K562 (cell line): ENCODE data around the gene PMIS2. TPM values are rescaled to one million over a fixed set of nuclear protein-coding genes. Genes with fewer than 3 reads are reported as not detected.

ENCODE experiments used
- ATAC-seq: fragments of 200-7000 bp; cut with Tn5 transposase; 3 replicates; pipeline ENCODE4 v1.9.1; 2020; ENCODE audit warnings: moderate library complexity
- BruUV-seq: library from RNA; stranded (reverse); fragments of 400-500 nt; replicated peaks from 2 replicates; lab custom pipeline; 2021; lab: Mats Ljungman, UMichigan
- CTCF ChIA-PET: fragments of 300-600 bp; formaldehyde crosslinking; extraction: SDS; loops from one replicate; lab custom pipeline; 2021; ENCODE audit warnings: low intra/inter-chr PET ratio; lab: Yijun Ruan, JAX
- POLR2A ChIA-PET: fragments of 300-600, 350-650 bp; sonication (Branson Sonifier 250); formaldehyde crosslinking; extraction: SDS; loops from one replicate; lab custom pipeline; 2021; ENCODE audit warnings: antibody characterized with exemption, inconsistent platforms; lab: Yijun Ruan, JAX
- DNase-seq, 4 experiments: peaks; one replicate each; pipeline versions ENCODE4 v3.0.0 to v3.0.0-alpha.2; 2011 to 2018; ENCODE audit warnings: low spot score in 3 of 4, mixed read lengths in 3 of 4; ENCODE audit errors: extremely low read depth in 1 of 4
- FAIRE-seq: peaks from 2 replicates; lab custom pipeline; 2011; peaks lifted over from hg19 to GRCh38; lab: Jason Lieb, UNC
- H2AFZ ChIP-seq: 2 replicates; pipeline ENCODE4 v1.6.0; 2011; ENCODE audit warnings: low read depth, low read length, control low read depth, inconsistent platforms
- H3K27ac ChIP-seq: fragments of 200-600 bp; 3 replicates; pipeline ENCODE4 v1.8.0; 2011; ENCODE audit warnings: low read depth, mild to moderate bottlenecking, control low read depth, inconsistent platforms, low read length, moderate library complexity, mixed read lengths; ENCODE audit errors: extremely low read depth
- H3K27me3 ChIP-seq, 2 experiments: fragments of 300-600 bp in 1 of 2; 2 replicates in 1 of 2; 3 replicates in 1 of 2; pipeline versions ENCODE4 v1.6.0 to v1.8.0; 2011; ENCODE audit warnings: inconsistent platforms in 2 of 2, low read length in 2 of 2, mild to moderate bottlenecking in 1 of 2, mixed read lengths in 1 of 2, moderate library complexity in 1 of 2; ENCODE audit not compliant: control insufficient read depth in 2 of 2, insufficient read depth in 2 of 2
- H3K36me3 ChIP-seq: fragments of 300-600 bp; 3 replicates; pipeline ENCODE4 v1.8.0; 2011; ENCODE audit warnings: mild to moderate bottlenecking, low read length, inconsistent platforms; ENCODE audit not compliant: control insufficient read depth, insufficient read depth
- H3K4me1 ChIP-seq, 2 experiments: fragments of 200-600 bp in 1 of 2; replicated peaks in 1 of 2; 2 replicates in 1 of 2; 3 replicates in 1 of 2; pipeline versions ENCODE4 v1.5.1 to v1.8.0; 2011; ENCODE audit warnings: inconsistent platforms in 2 of 2, low read length in 2 of 2, mild to moderate bottlenecking in 1 of 2, mixed read lengths in 1 of 2, moderate library complexity in 1 of 2; ENCODE audit not compliant: control insufficient read depth in 2 of 2, insufficient read depth in 2 of 2
- H3K4me2 ChIP-seq: 2 replicates; pipeline ENCODE4 v1.6.1; 2011; ENCODE audit warnings: low read length, control low read depth, inconsistent platforms, mixed read lengths; ENCODE audit not compliant: insufficient read depth
- H3K4me3 ChIP-seq: fragments of 200-600 bp; sonication (generic), shearing (Covaris generic); 2 replicates; pipeline ENCODE4 v1.5.1; 2016; ENCODE audit warnings: control low read depth, inconsistent platforms
- H3K79me2 ChIP-seq: fragments of 200-600 bp; 3 replicates; pipeline ENCODE4 v1.8.0; 2011; ENCODE audit warnings: low read length, inconsistent platforms; ENCODE audit not compliant: control insufficient read depth, insufficient read depth
- H3K9ac ChIP-seq, 2 experiments: 2 replicates each; pipeline versions ENCODE4 v1.6.0 to v1.6.1; 2011; ENCODE audit warnings: low read depth in 2 of 2, low read length in 2 of 2, control low read depth in 1 of 2, inconsistent platforms in 1 of 2, mild to moderate bottlenecking in 1 of 2, mixed read lengths in 1 of 2; ENCODE audit not compliant: insufficient read depth in 1 of 2
- H3K9me1 ChIP-seq: one replicate; pipeline ENCODE4 v1.6.0; 2011; ENCODE audit warnings: inconsistent platforms, mild to moderate bottlenecking, low read length, moderate library complexity; ENCODE audit not compliant: control insufficient read depth, insufficient read depth
- H3K9me3 ChIP-seq: replicated peaks from 2 replicates; pipeline ENCODE4 v1.5.1; 2011; ENCODE audit warnings: low read depth, low read length, inconsistent platforms; ENCODE audit not compliant: control insufficient read depth, insufficient read depth
- H4K20me1 ChIP-seq: replicated peaks from 2 replicates; pipeline ENCODE4 v1.6.1; 2011; ENCODE audit warnings: low read length, inconsistent platforms, mixed read lengths; ENCODE audit not compliant: control insufficient read depth, insufficient read depth
- BRD9 ChIP-seq: fragments of 450-650 bp; IDR thresholded peaks from 2 replicates; pipeline ENCODE4 v1.6.1; 2018; ENCODE audit warnings: low read depth; ENCODE audit not compliant: partially characterized antibody
- KDM1A ChIP-seq, 2 experiments: fragments of 450-650 bp; IDR thresholded peaks; 2 replicates each; pipeline ENCODE4 v1.6.1; 2016; ENCODE audit warnings: mild to moderate bottlenecking in 2 of 2
- NFIC ChIP-seq: fragments of 450-650 bp; IDR thresholded peaks from 2 replicates; pipeline ENCODE4 v1.6.1; 2017; ENCODE audit warnings: mild to moderate bottlenecking, inconsistent platforms
- RFX1 ChIP-seq: fragments of 450-650 bp; IDR thresholded peaks from 2 replicates; pipeline ENCODE4 v1.6.1; 2016; ENCODE audit warnings: mild to moderate bottlenecking, moderate library complexity
- YBX1 ChIP-seq: fragments of 450-650 bp; IDR thresholded peaks from 2 replicates; pipeline ENCODE4 v1.7.1; 2016; ENCODE audit warnings: mild to moderate bottlenecking
- ZBTB26 ChIP-seq: fragments of 450-650 bp; formaldehyde crosslinking; IDR thresholded peaks from 2 replicates; pipeline ENCODE4 v1.4.0; 2022; ENCODE audit warnings: missing genetic modification characterization
- ZFPM2 ChIP-seq: fragments of 250-450 bp; sonication (Bioruptor Pico); IDR thresholded peaks from 2 replicates; pipeline ENCODE4 v1.5.1; 2022; ENCODE audit warnings: mild to moderate bottlenecking
- ZNF3 ChIP-seq: fragments of 250-450 bp; sonication (Bioruptor Pico); IDR thresholded peaks from 2 replicates; pipeline ENCODE4 v1.5.0; 2021; ENCODE audit warnings: mild to moderate bottlenecking, moderate library complexity
- WGBS: fragments of 100-300 bp; shearing (Covaris generic); methylation state at CpG from one replicate; pipeline ENCODE4 v1.1.6; 2016; ENCODE audit warnings: low coverage, mixed read lengths; ENCODE audit not compliant: insufficient coverage; ENCODE audit errors: missing lambda C conversion rate; 5-methylcytosine and 5-hydroxymethylcytosine counted together
- in situ Hi-C: fragments of 300-500 bp; cut with MboI; formaldehyde crosslinking; loops from 4 replicates; pipeline ENCODE4 v1.15.0; 2018; ENCODE audit warnings: inconsistent platforms, mixed read lengths
- intact Hi-C: fragments of 100-400 bp; cut with micrococcal nuclease; formaldehyde crosslinking; loops from 2 replicates; pipeline ENCODE4 v1.14.2; 2022
- polyA plus RNA-seq, 8 experiments: library from polyadenylated mRNA; depleted of rRNA in 4 of 8; stranded (reverse) in 5 of 8; unstranded in 3 of 8; fragments of >200 nt; fragmentation: Nextera tagmentation in 2 of 8; fragmentation: Illumina TruSeq in 1 of 8; extraction: Ambion mirVana in 2 of 8; extraction: Trizol in 1 of 8; gene quantifications; 2 replicates each; pipeline versions ENCODE4 v1.2.1 to v1.2.3, GENCODE V29; 2011 to 2014; ENCODE audit warnings: inconsistent platforms in 1 of 8, missing spikeins in 1 of 8
- total RNA-seq, 7 experiments: library from RNA; depleted of rRNA in 6 of 7; stranded (reverse); fragments of >200 nt in 6 of 7; fragmentation: Illumina TruSeq in 2 of 7; extraction: Trizol in 2 of 7; gene quantifications; 2 replicates each; pipeline versions ENCODE4 v1.2.1 to v1.2.3, GENCODE V29; 2011 to 2021; ENCODE audit warnings: low replicate concordance in 1 of 7

Gene PMIS2
- total and polyA plus RNA-seq, 9 of the 15 experiments (the other 6 are each of a cell fraction or from before 2014, with no cell fraction given): not detected

DNA sequence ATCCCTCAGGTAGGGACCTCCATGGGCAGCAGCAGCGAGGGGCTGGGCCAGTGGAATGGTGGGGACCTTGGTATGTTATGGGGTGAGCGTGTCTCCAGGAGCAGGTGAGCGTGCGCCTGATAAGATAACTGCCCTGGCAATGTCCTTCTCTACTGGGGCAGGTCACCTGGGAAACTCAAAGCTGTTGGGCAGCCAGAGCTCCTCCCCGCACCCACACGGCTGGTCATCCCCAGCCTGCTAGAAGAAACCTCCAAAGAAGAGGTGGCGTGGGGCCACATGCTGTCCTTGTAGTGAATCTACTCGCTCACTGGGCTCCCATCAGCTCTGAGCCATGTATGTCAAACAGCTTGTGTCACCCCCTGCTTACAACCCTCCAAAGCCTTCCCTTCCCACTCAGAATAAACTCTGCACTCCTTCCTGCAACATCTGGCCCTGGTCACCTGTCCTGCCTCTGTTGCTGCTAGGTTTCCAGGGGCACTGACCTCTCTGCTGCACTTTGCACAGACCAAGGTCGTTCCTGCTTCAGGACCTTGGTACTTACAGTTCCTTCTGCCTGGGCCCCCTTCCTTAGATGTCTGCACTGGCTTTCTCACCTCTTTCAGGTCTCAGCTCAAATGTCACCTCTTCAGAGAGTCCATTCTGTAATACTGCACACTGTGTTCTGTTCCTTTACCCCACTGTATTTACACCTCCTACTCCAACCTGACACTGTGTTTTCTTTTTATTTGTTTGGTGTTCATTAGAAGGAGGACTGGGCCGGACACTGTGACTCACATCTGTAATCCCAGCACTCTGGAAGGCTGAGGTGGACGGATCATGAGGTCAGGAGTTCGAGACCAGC lies 20.7 kb upstream of the PMIS2 start:
- peaks cover 3% of the 10 kb centered on the region for H3K9me1 ChIP-seq
- DNase-seq (no peak), ATAC-seq (no peak), FAIRE-seq (peak; percentile 55)
- H3K27ac ChIP-seq: no peak overlapping the region
- H3K9ac ChIP-seq: no peak overlapping the region
- ChIA-PET POLR2A (interaction anchor here (0.6 to 1.2 kb wide), 3 partner anchors 21 to 190 kb away, joined by 3 to 4 read pairs (median 3); partner anchors contain the start of gene PMIS2), CTCF (no interaction called here)
- no peaks in the 10 kb centered on the region for H3K36me3 ChIP-seq
- H4K20me1 ChIP-seq: no peaks in the 10 kb centered on the region
- in situ Hi-C loops: no loop called here
- peaks cover 0 to 7% of the 10 kb centered on the region in 2 experiments; a peak in 2 of 5 replicates for H3K4me1 ChIP-seq
- H3K4me3 ChIP-seq: no peak overlapping the region
- peaks cover 19 to 53% of the 10 kb centered on the region in 2 experiments; a peak in 4 of 5 replicates for H3K27me3 ChIP-seq
- WGBS: 2% methylated on average over 12 of the region's 12 CpGs
- H3K79me2 ChIP-seq: no peaks in the 10 kb centered on the region
- no peaks in the 10 kb centered on the region for H3K9me3 ChIP-seq
- TF ChIP-seq NFIC (no peak), KDM1A (IDR thresholded peaks at IDR 0.05) (no peak), RFX1 (no peak), YBX1 (no peak), ZBTB26 (no peak), BRD9 (no peak), ZFPM2 (no peak), ZNF3 (CRISPR knock-in tag) (no peak)
- TF ChIP-seq, all 486 proteins: peak for 0
- H2AFZ ChIP-seq: no peak overlapping the region
- no TSS peak for BruUV-seq
- no peak overlapping the region for H3K4me2 ChIP-seq
- intact Hi-C loops: no loop called here
